Astrocyte of the cerebellum (primary cell): ENCODE results near the gene ASGR1.
"Not testable (repeated sequence)": the region's sequence is repeated elsewhere in the genome, so short reads cannot be mapped to it uniquely, and the experiment has no call there.

ENCODE experiments used
- DNase-seq: peaks from one replicate; pipeline ENCODE4 v3.0.0-alpha.2; 2011; ENCODE audit warnings: low read depth
- H3K4me3 ChIP-seq: 2 replicates; pipeline ENCODE4 v1.5.1; 2011; ENCODE audit warnings: mild to moderate bottlenecking, low read depth, low read length, moderate library complexity
- in situ Hi-C: cut with HindIII; loops from 2 replicates; pipeline ENCODE4 v1.10.0; 2017; ENCODE audit warnings: low sequenced_read_pairs
- TF ChIP-seq, protein P1 (sequence below): IDR thresholded peaks from 2 replicates; pipeline ENCODE4 v1.5.1; 2012; ENCODE audit warnings: low read length, low read depth, moderate library complexity, mild to moderate bottlenecking; ENCODE audit errors: missing control alignments

Gene ASGR1

DNA sequence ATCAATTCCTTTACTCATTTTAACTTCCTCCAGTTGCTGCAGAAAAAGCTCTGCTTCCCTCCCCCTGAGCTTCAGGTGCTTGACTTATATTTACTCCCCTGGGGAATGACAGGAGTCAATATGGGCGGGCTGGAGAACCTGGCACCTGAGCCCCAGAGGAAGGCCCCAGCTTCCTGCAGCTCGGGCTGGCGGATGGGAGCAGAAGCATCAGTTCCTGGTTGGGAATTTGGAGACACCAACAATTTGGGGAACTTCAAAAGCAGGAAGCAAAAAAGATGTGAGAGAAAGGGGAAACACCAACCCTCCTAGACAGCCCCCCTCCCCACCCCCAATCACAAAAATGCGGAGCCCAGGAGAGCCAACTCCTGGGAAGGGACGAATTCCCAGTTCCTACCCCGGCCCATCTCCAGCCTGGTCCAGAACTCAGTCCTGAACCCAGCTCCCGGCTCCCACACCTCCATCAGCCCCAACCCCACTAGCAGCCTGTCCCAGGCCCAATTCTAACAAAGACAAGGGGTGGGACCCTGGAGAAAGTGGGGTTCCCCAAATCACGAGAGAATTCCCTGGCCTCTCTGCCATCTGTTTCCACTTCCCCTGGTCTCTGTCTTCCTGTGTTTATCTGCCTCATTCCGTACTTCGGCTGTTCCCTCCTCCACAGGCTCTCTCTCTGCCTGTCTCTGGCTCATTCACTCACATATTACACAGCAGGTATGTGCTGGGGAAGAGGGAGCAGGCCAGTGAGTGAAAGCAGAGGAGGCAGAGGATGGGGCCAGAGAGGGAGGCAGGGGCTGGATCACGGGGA, 48.3 kb downstream of the ASGR1 start:
- TF ChIP-seq, protein P1, sequence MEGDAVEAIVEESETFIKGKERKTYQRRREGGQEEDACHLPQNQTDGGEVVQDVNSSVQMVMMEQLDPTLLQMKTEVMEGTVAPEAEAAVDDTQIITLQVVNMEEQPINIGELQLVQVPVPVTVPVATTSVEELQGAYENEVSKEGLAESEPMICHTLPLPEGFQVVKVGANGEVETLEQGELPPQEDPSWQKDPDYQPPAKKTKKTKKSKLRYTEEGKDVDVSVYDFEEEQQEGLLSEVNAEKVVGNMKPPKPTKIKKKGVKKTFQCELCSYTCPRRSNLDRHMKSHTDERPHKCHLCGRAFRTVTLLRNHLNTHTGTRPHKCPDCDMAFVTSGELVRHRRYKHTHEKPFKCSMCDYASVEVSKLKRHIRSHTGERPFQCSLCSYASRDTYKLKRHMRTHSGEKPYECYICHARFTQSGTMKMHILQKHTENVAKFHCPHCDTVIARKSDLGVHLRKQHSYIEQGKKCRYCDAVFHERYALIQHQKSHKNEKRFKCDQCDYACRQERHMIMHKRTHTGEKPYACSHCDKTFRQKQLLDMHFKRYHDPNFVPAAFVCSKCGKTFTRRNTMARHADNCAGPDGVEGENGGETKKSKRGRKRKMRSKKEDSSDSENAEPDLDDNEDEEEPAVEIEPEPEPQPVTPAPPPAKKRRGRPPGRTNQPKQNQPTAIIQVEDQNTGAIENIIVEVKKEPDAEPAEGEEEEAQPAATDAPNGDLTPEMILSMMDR, result no peak
- no peak overlapping the region for H3K4me3 ChIP-seq
- no peak for DNase-seq
- in situ Hi-C loops, result no loop called here

DNA sequence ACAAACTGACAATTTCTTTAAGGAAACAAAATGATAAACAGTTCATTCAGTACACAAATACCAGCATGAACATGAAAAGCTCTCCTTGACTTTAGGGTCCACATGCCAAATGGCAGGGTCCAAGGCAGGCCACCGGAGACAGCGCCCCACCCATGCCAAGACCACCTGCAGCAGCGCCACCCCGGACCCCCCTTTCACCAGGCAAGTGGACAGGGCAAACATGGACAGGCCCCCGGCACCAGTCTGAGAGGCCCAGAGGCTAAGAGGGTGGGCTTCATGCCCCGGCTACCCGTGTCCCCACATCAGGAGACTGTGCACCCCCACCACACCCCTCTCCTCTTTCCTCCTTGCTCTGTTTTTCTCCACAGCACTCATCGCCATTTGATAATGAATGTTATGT, 49.9 kb downstream of the ASGR1 start:
- in situ Hi-C loops, result no loop called here
- TF ChIP-seq, protein P1, result no peak
- no peak overlapping the region for H3K4me3 ChIP-seq
- no peak for DNase-seq

DNA sequence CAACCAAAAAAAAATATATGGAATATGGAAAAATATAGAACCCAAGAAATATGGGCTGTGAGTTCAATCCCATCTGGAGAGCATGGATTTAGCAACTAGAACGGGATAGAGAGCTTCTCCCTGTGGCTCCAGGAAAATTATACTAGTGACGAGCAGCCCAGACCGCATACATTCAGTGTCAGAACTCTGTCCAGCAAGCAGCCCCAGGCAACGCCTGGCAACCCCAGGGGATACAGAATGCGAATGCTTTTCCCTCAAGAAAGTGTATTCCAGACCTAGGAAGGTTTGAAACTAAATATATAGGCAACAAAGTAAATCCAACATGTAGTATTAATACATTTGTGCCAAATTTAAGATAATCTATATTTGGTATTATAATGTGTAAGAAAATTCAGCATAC, 51.0 kb downstream of the ASGR1 start:
- TF ChIP-seq, protein P1, result no peak
- in situ Hi-C loops, result no loop called here
- no peak overlapping the region for H3K4me3 ChIP-seq
- DNase-seq, result no peak

DNA sequence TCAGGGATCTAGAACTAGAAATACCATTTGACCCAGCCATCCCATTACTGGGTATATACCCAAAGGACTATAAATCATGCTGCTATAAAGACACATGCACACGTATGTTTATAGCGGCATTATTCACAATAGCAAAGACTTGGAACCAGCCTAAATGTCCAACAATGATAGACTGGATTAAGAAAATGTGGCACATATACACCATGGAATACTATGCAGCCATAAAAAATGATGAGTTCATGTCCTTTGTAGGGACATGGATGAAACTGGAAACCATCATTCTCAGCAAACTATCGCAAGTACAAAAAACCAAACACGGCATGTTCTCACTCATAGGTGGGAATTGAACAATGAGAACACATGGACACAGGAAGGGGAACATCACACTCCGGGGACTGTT, 51.7 kb downstream of the ASGR1 start:
- DNase-seq, in situ Hi-C loops, H3K4me3 ChIP-seq: not testable (repeated sequence)

DNA sequence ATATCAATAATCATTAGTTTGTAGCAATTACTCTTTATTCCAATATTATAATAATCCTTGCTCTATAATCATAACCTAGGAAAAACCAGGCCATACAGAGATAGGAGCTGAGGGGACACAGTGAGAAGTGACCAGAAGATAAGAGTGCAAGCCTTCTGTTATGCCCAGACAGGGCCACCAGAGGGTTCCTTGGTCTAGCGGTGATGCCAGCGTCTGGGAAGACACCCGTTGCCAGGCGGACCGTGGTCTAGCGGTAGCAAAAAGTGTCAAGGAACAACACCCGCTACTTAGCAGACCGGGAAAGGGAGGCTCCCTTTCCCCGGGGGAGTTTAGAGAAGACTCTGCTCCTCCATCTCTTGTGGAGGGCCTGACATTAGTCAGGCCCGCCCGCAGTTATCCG, 52.8 kb downstream of the ASGR1 start:
- H3K4me3 ChIP-seq, DNase-seq, in situ Hi-C loops: not testable (repeated sequence)

DNA sequence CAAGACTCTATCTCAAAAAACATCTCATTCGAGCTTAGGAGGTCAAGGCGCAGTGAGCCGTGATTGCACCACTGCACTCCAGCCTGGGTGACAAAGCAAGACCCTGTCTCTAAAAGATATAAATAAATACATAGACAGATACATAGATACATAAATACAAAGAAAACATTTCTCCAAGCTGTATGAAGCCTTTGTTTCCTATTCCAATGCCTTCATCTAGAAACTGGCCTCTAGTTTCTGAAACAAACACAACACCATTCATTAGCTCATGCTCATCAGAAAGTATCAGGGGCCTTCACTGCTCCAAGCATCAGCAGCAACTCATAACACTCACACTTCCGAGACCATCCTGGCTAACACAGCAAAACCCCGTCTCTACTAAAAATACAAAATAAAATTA, 54.2 kb downstream of the ASGR1 start:
- H3K4me3 ChIP-seq, result no peak overlapping the region
- TF ChIP-seq, protein P1, result no peak
- DNase-seq, result no peak
- in situ Hi-C loops, result loop anchor here (5.0 kb wide), 1 partner anchor 53 kb away; no protein-coding TSS in a partner anchor

DNA sequence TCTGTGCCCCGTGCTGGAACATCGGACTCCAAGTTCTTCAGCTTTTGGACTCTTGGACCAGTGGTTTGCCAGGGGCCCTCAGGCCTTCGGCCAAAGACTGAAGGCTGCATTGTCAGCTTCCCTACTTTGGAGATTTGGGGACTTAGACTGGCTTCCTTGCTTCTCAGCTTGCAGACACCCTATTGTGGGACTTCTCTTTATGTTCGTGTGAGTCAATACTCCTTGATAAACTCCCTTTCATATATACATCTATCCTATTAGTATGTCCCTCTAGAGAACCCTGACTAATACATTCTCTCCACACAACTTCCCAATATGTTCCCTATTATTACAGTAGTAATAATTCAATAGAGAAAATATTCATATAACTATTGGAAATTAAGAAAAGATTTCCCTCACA, 55.3 kb downstream of the ASGR1 start:
- no peak overlapping the region for H3K4me3 ChIP-seq
- DNase-seq, result no peak
- TF ChIP-seq, protein P1, result no peak
- in situ Hi-C loops, result loop anchor here (5.0 kb wide), 1 partner anchor 52 kb away; no protein-coding TSS in a partner anchor
